ENCODE data around the gene ZNF33A.

ZNF33A gene

DNA sequence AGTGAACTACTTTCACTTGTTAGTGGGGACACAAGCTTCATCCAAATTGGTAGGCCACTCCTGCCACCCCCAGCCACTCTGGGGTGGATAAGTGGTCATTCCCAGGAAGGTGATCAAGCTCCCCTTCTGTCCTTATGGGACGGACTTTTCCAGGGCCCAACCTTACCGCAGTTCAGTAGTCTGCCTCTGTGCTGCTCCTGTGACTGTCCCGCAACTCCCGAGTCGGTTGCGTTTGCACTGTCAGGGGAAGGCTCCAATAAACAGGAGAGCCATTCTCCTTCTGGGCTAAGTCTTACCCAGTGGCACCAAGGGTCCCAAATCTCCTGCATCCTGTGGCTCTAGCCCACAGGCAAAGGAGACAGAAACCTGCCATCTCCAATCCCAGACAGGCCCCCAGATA, 7.4 kb upstream of the ZNF33A start:
- Histone ChIP-seq H3K36me3 (ENCODE audit: insufficient read depth) (no peaks in the 10 kb centered on the region), H3K4me1 (ENCODE audit: low read depth, poor library complexity, severe bottlenecking) (no peaks in the 10 kb centered on the region), H3K9ac (no peak overlapping the region), H2AFZ (ENCODE audit: low read depth) (no peak overlapping the region), H3K79me2 (ENCODE audit: insufficient read depth, low read depth) (no peaks in the 10 kb centered on the region), H3K27ac (no peak overlapping the region), H3K4me2 (no peak overlapping the region), H3K27me3 (ENCODE audit: insufficient read depth, low read depth) (no peaks in the 10 kb centered on the region), H3K4me3 (IDR thresholded peaks at IDR 0.05; ENCODE audit: insufficient read depth, low read depth, low read length) (no peak overlapping the region), H4K20me1 (ENCODE audit: insufficient read depth) (no peaks in the 10 kb centered on the region)
- TF ChIP-seq, protein P1, sequence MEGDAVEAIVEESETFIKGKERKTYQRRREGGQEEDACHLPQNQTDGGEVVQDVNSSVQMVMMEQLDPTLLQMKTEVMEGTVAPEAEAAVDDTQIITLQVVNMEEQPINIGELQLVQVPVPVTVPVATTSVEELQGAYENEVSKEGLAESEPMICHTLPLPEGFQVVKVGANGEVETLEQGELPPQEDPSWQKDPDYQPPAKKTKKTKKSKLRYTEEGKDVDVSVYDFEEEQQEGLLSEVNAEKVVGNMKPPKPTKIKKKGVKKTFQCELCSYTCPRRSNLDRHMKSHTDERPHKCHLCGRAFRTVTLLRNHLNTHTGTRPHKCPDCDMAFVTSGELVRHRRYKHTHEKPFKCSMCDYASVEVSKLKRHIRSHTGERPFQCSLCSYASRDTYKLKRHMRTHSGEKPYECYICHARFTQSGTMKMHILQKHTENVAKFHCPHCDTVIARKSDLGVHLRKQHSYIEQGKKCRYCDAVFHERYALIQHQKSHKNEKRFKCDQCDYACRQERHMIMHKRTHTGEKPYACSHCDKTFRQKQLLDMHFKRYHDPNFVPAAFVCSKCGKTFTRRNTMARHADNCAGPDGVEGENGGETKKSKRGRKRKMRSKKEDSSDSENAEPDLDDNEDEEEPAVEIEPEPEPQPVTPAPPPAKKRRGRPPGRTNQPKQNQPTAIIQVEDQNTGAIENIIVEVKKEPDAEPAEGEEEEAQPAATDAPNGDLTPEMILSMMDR (conservative IDR thresholded peaks at IDR 0.05; ENCODE audit: low read depth, low read length): no peak

DNA sequence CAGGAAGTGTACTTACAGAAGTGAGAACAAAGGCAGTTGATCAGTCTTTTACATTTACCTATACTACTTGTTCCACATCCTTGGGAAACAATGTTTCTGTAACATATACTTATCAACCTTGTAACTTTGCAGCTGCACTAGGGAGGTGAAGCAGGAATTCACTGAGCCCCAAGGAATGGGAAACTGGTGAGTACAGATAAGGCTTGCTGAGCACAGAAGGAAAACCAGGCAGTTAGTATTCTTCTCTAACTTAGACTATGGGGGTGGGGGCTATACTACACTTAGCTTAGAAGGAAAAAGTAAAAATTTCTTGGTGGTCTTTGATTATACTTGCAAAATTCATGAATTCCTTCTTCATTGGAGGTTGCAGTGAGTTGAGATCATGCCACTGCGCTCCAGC, 6.9 kb upstream of the ZNF33A start:
- TF ChIP-seq, protein P1 (conservative IDR thresholded peaks at IDR 0.05; ENCODE audit: low read depth, low read length): no peak
- no peaks in the 10 kb centered on the region for H3K4me1 ChIP-seq (ENCODE audit: low read depth, poor library complexity, severe bottlenecking)
- no peak overlapping the region for H3K4me2 ChIP-seq
- H3K79me2 ChIP-seq (ENCODE audit: insufficient read depth, low read depth): no peaks in the 10 kb centered on the region
- H3K9ac ChIP-seq: no peak overlapping the region
- H3K36me3 ChIP-seq (ENCODE audit: insufficient read depth): no peaks in the 10 kb centered on the region
- H4K20me1 ChIP-seq (ENCODE audit: insufficient read depth): no peaks in the 10 kb centered on the region
- H3K4me3 ChIP-seq (IDR thresholded peaks at IDR 0.05; ENCODE audit: insufficient read depth, low read depth, low read length): no peak overlapping the region
- H3K27ac ChIP-seq: no peak overlapping the region
- H3K27me3 ChIP-seq (ENCODE audit: insufficient read depth, low read depth): no peaks in the 10 kb centered on the region
- no peak overlapping the region for H2AFZ ChIP-seq (ENCODE audit: low read depth)

DNA sequence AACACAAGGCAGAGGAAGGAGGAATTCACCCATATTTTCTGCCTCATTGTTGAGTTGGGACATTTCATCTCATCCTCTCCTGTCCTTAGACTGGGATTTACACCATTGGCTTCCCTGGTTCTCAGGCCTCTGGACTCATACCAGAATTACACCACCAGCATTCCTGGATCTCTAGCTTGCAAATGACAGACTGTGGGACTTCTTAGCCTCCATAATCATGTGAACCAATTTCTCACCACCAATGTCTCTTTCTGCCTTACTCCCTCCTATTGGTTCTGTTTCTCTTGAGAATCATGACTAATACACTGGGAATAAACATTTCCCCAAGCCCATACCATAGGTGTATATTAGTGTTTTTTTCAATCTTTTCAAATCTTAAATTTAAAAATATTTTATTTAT, 2.9 kb upstream of the ZNF33A start:
- Histone ChIP-seq H3K9ac (no peak overlapping the region), H3K4me2 (no peak overlapping the region), H3K27me3 (ENCODE audit: insufficient read depth, low read depth) (no peaks in the 10 kb centered on the region), H3K4me3 (IDR thresholded peaks at IDR 0.05; ENCODE audit: insufficient read depth, low read depth, low read length) (no peak overlapping the region), H4K20me1 (ENCODE audit: insufficient read depth) (no peaks in the 10 kb centered on the region), H2AFZ (ENCODE audit: low read depth) (no peak overlapping the region), H3K36me3 (ENCODE audit: insufficient read depth) (no peaks in the 10 kb centered on the region), H3K79me2 (ENCODE audit: insufficient read depth, low read depth) (peaks cover 14% of the 10 kb centered on the region), H3K4me1 (ENCODE audit: low read depth, poor library complexity, severe bottlenecking) (peaks cover 14% of the 10 kb centered on the region), H3K27ac (no peak overlapping the region)
- TF ChIP-seq, protein P1 (conservative IDR thresholded peaks at IDR 0.05; ENCODE audit: low read depth, low read length): no peak

DNA sequence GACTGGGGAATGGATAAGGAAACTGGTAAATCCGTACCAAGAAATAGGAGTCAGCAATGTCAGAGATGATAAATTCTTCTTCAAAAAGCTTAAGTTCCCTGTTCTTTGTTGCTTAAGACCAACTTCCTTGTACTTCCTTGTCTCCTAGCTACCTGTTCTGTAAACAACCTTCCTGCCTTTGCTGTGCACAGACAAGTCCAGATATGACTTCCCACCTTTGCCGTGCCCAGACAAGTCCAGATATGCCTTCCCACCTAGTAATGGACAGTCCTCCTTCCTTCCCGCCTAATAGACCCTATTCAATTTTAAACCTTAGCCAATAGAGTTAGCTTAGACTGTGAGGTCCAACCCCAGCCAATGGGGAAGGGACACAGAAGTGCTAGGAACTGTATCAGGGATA, 2.5 kb upstream of the ZNF33A start:
- peaks cover 18% of the 10 kb centered on the region for H3K79me2 ChIP-seq (ENCODE audit: insufficient read depth, low read depth)
- no peak overlapping the region for H3K4me3 ChIP-seq (IDR thresholded peaks at IDR 0.05; ENCODE audit: insufficient read depth, low read depth, low read length)
- H3K9ac ChIP-seq: no peak overlapping the region
- H3K4me1 ChIP-seq (ENCODE audit: low read depth, poor library complexity, severe bottlenecking): peaks cover 14% of the 10 kb centered on the region
- no peaks in the 10 kb centered on the region for H4K20me1 ChIP-seq (ENCODE audit: insufficient read depth)
- TF ChIP-seq, protein P1 (conservative IDR thresholded peaks at IDR 0.05; ENCODE audit: low read depth, low read length): no peak
- no peaks in the 10 kb centered on the region for H3K36me3 ChIP-seq (ENCODE audit: insufficient read depth)
- H2AFZ ChIP-seq (ENCODE audit: low read depth): no peak overlapping the region
- H3K27me3 ChIP-seq (ENCODE audit: insufficient read depth, low read depth): no peaks in the 10 kb centered on the region
- H3K27ac ChIP-seq: no peak overlapping the region
- H3K4me2 ChIP-seq: no peak overlapping the region

Measured in KMS-11 (cell line).